Liver (tissue), 9 donors: ENCODE results near the gene FITM1. TPM values are rescaled to one million over a fixed set of nuclear protein-coding genes. Genes with fewer than 3 reads are reported as not detected.

Experiments
- DNase-seq: peaks from one replicate; pipeline ENCODE4 v3.0.0-alpha.2; 2017; ENCODE audit warnings: low spot score
- H3K27ac ChIP-seq, 2 donors: one replicate each; pipeline ENCODE4 v1.7.0; 2013; ENCODE audit warnings: inconsistent platforms in 2 of 2, low read length in 2 of 2, control low read depth in 1 of 2, low read depth in 1 of 2, mild to moderate bottlenecking in 1 of 2
- H3K27me3 ChIP-seq, 4 donors: one replicate each; pipeline versions ENCODE4 v1.6.1 to v1.7.0; 2013; ENCODE audit warnings: low read length in 3 of 4, inconsistent platforms in 1 of 4, mild to moderate bottlenecking in 1 of 4, moderate library complexity in 1 of 4; ENCODE audit not compliant: control insufficient read depth in 4 of 4, insufficient read depth in 4 of 4
- H3K36me3 ChIP-seq, 4 donors: one replicate each; pipeline versions ENCODE4 v1.6.1 to v1.7.0; 2013; ENCODE audit warnings: low read length in 3 of 4, mild to moderate bottlenecking in 3 of 4, low read depth in 1 of 4, moderate library complexity in 1 of 4; ENCODE audit not compliant: control insufficient read depth in 4 of 4, insufficient read depth in 3 of 4
- H3K4me1 ChIP-seq, 4 donors: one replicate each; pipeline versions ENCODE4 v1.6.1 to v1.7.0; 2013; ENCODE audit warnings: low read length in 3 of 4, mild to moderate bottlenecking in 3 of 4, moderate library complexity in 1 of 4; ENCODE audit not compliant: control insufficient read depth in 4 of 4, insufficient read depth in 4 of 4
- H3K4me3 ChIP-seq, 3 donors: one replicate each; pipeline versions ENCODE4 v1.6.1 to v1.7.0; 2013; ENCODE audit warnings: low read length in 3 of 3, control low read depth in 1 of 3, low read depth in 1 of 3, mild to moderate bottlenecking in 1 of 3
- H3K9ac ChIP-seq, 2 donors: one replicate each; pipeline ENCODE4 v1.7.0; 2013; ENCODE audit warnings: low read length in 2 of 2, mild to moderate bottlenecking in 2 of 2, moderate library complexity in 2 of 2, control low read depth in 1 of 2, low read depth in 1 of 2
- H3K9me3 ChIP-seq, 4 donors: one replicate each; pipeline versions ENCODE4 v1.6.1 to v1.7.0; 2013; ENCODE audit warnings: low read length in 3 of 4; ENCODE audit not compliant: control insufficient read depth in 4 of 4
- EGR1 ChIP-seq, 2 donors: IDR thresholded peaks; 2 replicates each; pipeline ENCODE4 v1.6.1; 2016 to 2018; ENCODE audit warnings: antibody characterized with exemption in 2 of 2, low read depth in 2 of 2
- FOXA1 ChIP-seq: IDR thresholded peaks from 2 replicates; pipeline ENCODE4 v1.6.1; 2016; ENCODE audit warnings: antibody characterized with exemption
- FOXA2 ChIP-seq: IDR thresholded peaks from 2 replicates; pipeline ENCODE4 v1.6.1; 2016; ENCODE audit warnings: antibody characterized with exemption
- HNF4A ChIP-seq, 2 donors: conservative IDR thresholded peaks; 2 replicates each; pipeline ENCODE4 v1.6.1; 2016; ENCODE audit warnings: antibody characterized with exemption in 2 of 2, mild to moderate bottlenecking in 2 of 2
- HNF4G ChIP-seq: IDR thresholded peaks from 2 replicates; pipeline ENCODE4 v1.6.1; 2016; ENCODE audit warnings: antibody characterized with exemption
- JUND ChIP-seq, 2 donors: IDR thresholded peaks; 2 replicates each; pipeline ENCODE4 v1.6.1; 2016; ENCODE audit warnings: antibody characterized with exemption in 2 of 2
- NR2F2 ChIP-seq: IDR thresholded peaks from 2 replicates; pipeline ENCODE4 v1.6.1; 2016; ENCODE audit warnings: antibody characterized with exemption
- RAD21 ChIP-seq, 2 donors: IDR thresholded peaks; 2 replicates each; pipeline ENCODE4 v1.6.1; 2016; ENCODE audit warnings: antibody characterized with exemption in 2 of 2, mild to moderate bottlenecking in 2 of 2
- RXRA ChIP-seq, 2 donors: IDR thresholded peaks; 2 replicates each; pipeline ENCODE4 v1.6.1; 2017 to 2018; ENCODE audit warnings: antibody characterized with exemption in 2 of 2, mild to moderate bottlenecking in 1 of 2
- SP1 ChIP-seq: IDR thresholded peaks from 2 replicates; pipeline ENCODE4 v1.6.1; 2018; ENCODE audit warnings: antibody characterized with exemption, mild to moderate bottlenecking
- WGBS: extraction: QIAGEN DNeasy Blood & Tissue Kit; methylation state at CpG from one replicate; pipeline ENCODE4 v1.1.7; 2013; 5-methylcytosine and 5-hydroxymethylcytosine counted together
- polyA plus RNA-seq, 2 donors: library from polyadenylated mRNA; stranded (reverse) in 1 of 2; unstranded in 1 of 2; fragments of 200-250 nt in 1 of 2; fragments of >200 nt in 1 of 2; fragmentation: Nextera tagmentation in 1 of 2; extraction: Ambion mirVana in 1 of 2; gene quantifications; one replicate each; pipeline versions ENCODE4 v1.2.1 to v1.2.3, GENCODE V29; 2013 to 2015
- total RNA-seq, 2 donors: library from RNA; depleted of rRNA; stranded (reverse); fragments of >200 nt; gene quantifications; one replicate each; pipeline ENCODE4 v1.2.3, GENCODE V29; 2014
- TF ChIP-seq, protein P1 (sequence below): fragments of 150-350 bp; IDR thresholded peaks from 2 replicates; pipeline ENCODE4 v1.5.1; 2017; ENCODE audit warnings: improper control_type of control experiment, low read depth, low read length; ENCODE audit not compliant: missing input control
- TF ChIP-seq, protein P2 (sequence below): IDR thresholded peaks from 2 replicates; pipeline ENCODE4 v1.6.1; 2016; ENCODE audit warnings: antibody characterized with exemption
- TF ChIP-seq, protein P3 (sequence below): IDR thresholded peaks from 2 replicates; pipeline ENCODE4 v1.6.1; 2016; ENCODE audit warnings: antibody characterized with exemption, mild to moderate bottlenecking
- donor health status: healthy.
- donor health status: healthy.
- donor health status: healthy.
- donor health status: healthy.
- donor health status: healthy.

The FITM1 gene
- total and polyA plus RNA-seq, 4 donors: 1.7 to 16.1 (median 9.1) TPM

DNA sequence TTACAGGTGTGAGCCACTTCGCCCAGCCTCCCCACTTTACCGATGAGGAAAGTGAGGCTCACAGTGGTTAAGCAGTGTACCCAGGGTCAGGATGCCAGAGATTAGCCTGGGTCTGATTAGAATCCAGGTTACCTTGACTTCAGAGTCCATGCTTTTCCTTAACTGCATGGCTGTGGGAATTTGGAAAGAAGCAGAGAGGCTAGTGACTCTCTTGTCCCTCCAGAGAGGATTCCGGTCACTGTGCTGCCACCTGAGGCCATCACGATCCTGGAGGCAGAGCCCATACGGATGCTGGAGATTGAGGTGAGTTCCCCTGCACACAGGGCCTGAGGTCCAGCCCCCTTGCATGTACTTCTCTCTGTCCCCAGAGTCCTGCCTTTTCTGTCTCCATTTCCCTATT lies 46.1 kb downstream of the FITM1 start:
- Histone ChIP-seq H3K4me3 (no peak overlapping the region), H3K9ac (no peak overlapping the region), H3K4me1 (peaks cover 0 to 22% (median 14%) of the 10 kb centered on the region in 4 donors), H3K27me3 (no peaks in the 10 kb centered on the region), H3K27ac (no peak overlapping the region), H3K36me3 (peaks cover 10 to 57% (median 24%) of the 10 kb centered on the region in 4 donors), H3K9me3 (no peaks in the 10 kb centered on the region)
- WGBS: 96% methylated on average over 5 of the region's 5 CpGs
- DNase-seq: no peak
- TF ChIP-seq HNF4G (no peak), FOXA1 (no peak), NR2F2 (no peak), RAD21 (IDR thresholded peaks at IDR 0.05) (no peak), SP1 (no peak), EGR1 (IDR thresholded peaks at IDR 0.05; ENCODE audit: low read depth in 2 of 2) (no peak), HNF4A (conservative IDR thresholded peaks at IDR 0.05) (no peak), RXRA (IDR thresholded peaks at IDR 0.05) (no peak), JUND (IDR thresholded peaks at IDR 0.05) (no peak), FOXA2 (no peak)
- TF ChIP-seq, protein P1, sequence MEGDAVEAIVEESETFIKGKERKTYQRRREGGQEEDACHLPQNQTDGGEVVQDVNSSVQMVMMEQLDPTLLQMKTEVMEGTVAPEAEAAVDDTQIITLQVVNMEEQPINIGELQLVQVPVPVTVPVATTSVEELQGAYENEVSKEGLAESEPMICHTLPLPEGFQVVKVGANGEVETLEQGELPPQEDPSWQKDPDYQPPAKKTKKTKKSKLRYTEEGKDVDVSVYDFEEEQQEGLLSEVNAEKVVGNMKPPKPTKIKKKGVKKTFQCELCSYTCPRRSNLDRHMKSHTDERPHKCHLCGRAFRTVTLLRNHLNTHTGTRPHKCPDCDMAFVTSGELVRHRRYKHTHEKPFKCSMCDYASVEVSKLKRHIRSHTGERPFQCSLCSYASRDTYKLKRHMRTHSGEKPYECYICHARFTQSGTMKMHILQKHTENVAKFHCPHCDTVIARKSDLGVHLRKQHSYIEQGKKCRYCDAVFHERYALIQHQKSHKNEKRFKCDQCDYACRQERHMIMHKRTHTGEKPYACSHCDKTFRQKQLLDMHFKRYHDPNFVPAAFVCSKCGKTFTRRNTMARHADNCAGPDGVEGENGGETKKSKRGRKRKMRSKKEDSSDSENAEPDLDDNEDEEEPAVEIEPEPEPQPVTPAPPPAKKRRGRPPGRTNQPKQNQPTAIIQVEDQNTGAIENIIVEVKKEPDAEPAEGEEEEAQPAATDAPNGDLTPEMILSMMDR: no peak
- TF ChIP-seq, protein P2, sequence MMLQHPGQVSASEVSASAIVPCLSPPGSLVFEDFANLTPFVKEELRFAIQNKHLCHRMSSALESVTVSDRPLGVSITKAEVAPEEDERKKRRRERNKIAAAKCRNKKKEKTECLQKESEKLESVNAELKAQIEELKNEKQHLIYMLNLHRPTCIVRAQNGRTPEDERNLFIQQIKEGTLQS: no peak
- TF ChIP-seq, protein P3, sequence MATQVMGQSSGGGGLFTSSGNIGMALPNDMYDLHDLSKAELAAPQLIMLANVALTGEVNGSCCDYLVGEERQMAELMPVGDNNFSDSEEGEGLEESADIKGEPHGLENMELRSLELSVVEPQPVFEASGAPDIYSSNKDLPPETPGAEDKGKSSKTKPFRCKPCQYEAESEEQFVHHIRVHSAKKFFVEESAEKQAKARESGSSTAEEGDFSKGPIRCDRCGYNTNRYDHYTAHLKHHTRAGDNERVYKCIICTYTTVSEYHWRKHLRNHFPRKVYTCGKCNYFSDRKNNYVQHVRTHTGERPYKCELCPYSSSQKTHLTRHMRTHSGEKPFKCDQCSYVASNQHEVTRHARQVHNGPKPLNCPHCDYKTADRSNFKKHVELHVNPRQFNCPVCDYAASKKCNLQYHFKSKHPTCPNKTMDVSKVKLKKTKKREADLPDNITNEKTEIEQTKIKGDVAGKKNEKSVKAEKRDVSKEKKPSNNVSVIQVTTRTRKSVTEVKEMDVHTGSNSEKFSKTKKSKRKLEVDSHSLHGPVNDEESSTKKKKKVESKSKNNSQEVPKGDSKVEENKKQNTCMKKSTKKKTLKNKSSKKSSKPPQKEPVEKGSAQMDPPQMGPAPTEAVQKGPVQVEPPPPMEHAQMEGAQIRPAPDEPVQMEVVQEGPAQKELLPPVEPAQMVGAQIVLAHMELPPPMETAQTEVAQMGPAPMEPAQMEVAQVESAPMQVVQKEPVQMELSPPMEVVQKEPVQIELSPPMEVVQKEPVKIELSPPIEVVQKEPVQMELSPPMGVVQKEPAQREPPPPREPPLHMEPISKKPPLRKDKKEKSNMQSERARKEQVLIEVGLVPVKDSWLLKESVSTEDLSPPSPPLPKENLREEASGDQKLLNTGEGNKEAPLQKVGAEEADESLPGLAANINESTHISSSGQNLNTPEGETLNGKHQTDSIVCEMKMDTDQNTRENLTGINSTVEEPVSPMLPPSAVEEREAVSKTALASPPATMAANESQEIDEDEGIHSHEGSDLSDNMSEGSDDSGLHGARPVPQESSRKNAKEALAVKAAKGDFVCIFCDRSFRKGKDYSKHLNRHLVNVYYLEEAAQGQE: no peak

DNA sequence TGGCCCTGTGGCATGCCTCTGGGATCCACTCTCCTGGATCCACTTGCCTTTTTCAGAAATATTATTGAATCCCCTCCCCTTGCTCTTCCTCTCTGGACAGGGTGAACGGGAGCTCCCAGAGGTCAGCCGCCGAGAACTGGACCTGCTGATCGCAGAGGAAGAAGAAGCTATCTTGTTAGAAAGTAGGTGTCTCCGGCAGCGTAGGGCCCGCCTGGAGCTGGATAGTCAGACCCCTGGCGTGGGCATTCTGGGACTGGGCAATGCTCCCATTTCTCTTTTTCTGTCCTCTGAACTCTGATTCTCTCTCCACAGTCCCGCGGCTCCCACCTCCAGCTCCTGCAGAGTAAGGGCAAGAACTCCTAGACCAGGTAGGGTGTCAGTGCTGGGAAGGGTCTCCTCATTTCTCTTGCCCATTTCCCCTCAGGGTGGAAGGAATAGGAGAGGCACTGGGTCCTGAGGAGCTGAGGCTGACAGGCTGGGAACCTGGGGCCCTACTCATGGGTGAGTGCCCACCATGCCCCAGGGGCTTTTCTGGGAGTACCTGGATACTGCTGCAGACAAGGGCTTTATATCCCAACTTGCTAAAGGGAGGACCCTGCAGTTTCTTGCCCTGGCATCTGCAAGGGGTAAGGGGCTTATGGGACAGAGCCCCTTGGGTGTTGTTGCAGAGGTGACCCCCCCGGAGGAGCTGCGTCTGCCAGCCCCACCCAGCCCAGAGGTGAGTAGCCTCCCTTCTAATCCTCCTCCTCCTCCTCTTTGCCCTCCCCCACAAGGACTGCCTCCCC lies 46.8 kb downstream of the FITM1 start:
- WGBS: 94% methylated on average over 12 of the region's 12 CpGs
- no peak for TF ChIP-seq FOXA2
- H3K9ac ChIP-seq: no peak overlapping the region
- no peak for DNase-seq
- H3K27ac ChIP-seq: no peak overlapping the region
- peaks cover 11 to 63% (median 23%) of the 10 kb centered on the region in 4 donors for H3K36me3 ChIP-seq
- H3K27me3 ChIP-seq: no peaks in the 10 kb centered on the region
- peaks cover 0 to 22% (median 14%) of the 10 kb centered on the region in 4 donors for H3K4me1 ChIP-seq
- H3K4me3 ChIP-seq: no peak overlapping the region
- H3K9me3 ChIP-seq: no peaks in the 10 kb centered on the region
